ENCODE measurements around the gene ANO2.
A peak's percentile ranks its signal among the peaks of the same experiment; 100 is the strongest.

Gene ANO2

DNA sequence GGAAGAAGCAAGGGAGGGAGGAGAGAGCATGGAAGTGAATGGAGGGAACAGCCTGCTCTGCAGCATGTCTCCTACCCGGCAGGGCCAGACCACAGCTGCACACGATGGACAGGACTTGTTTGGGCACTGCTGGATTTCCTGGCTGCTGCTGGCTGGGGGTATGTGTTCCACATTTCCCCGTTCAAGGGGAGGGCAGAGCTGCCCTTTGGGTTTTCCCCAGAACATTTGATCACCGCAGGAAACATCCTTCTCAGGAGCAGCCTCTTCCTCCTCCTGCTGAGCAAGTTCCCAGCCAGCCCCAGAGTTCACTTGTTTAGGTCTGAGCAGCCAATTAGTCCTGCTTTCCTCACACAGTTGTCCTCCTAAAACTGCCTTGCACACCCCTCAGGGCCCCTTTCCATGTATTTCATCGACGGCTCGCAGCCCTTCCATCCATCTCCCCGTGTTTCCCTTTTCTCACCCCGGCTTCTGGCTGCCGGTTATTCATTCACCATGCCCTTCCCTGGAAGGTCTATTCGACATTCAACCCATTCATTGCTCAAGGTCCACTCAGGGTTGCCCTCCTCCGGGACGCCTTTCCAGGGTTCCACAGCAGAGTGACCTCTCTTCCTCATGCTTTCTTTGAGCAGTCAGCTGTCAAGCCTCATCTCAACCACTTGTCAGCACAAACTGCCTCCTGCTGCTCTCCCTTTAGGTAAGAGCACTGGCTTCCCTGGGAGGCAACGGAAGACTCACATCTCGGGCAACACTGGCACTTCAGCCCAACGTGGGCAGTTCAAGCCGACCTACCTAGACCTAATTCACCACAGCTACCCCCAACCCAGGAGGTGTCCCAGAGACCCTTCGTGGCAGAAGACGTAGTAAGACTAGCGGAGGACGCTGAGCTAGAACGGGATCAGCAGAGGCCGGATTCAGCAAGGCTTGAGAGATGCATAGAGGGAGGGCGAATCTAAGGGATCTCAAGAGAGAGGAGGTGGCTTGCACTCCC is 20.1 kb upstream of the ANO2 start:
- peak; percentile 42 for DNase-seq (ENCODE audit: low read depth)
- TF ChIP-seq, protein P1, sequence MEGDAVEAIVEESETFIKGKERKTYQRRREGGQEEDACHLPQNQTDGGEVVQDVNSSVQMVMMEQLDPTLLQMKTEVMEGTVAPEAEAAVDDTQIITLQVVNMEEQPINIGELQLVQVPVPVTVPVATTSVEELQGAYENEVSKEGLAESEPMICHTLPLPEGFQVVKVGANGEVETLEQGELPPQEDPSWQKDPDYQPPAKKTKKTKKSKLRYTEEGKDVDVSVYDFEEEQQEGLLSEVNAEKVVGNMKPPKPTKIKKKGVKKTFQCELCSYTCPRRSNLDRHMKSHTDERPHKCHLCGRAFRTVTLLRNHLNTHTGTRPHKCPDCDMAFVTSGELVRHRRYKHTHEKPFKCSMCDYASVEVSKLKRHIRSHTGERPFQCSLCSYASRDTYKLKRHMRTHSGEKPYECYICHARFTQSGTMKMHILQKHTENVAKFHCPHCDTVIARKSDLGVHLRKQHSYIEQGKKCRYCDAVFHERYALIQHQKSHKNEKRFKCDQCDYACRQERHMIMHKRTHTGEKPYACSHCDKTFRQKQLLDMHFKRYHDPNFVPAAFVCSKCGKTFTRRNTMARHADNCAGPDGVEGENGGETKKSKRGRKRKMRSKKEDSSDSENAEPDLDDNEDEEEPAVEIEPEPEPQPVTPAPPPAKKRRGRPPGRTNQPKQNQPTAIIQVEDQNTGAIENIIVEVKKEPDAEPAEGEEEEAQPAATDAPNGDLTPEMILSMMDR (conservative IDR thresholded peaks at IDR 0.05; ENCODE audit: low read depth, low read length): no peak

DNA sequence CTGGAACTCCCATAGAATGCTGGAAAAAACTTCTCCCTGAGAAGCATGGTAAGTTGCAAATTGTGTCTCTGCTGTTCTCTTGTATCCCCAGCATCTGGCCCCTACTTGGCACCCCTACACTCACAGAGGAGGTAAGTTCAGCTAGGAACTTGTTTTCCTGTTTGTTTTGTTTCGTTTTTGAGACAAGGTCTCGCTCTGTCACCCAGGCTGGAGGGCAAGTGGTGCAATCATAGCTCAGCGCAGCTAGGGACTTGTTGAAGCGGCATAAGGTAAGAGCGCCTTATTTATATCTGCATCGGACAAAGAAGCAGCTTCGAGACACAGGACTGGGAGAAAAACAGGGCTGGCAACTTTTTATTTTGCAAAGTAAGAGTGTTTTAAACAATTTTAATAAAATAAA is 18.5 kb upstream of the ANO2 start:
- DNase-seq (ENCODE audit: low read depth): no peak
- no peak overlapping the region for H3K4me3 ChIP-seq (ENCODE audit: low read depth, low read length)
- TF ChIP-seq, protein P1 (conservative IDR thresholded peaks at IDR 0.05; ENCODE audit: low read depth, low read length): no peak

More for the DNA sequence above, 20.1 kb upstream of the ANO2 start:
- no peak overlapping the region for H3K4me3 ChIP-seq (ENCODE audit: low read depth, low read length)

DNA sequence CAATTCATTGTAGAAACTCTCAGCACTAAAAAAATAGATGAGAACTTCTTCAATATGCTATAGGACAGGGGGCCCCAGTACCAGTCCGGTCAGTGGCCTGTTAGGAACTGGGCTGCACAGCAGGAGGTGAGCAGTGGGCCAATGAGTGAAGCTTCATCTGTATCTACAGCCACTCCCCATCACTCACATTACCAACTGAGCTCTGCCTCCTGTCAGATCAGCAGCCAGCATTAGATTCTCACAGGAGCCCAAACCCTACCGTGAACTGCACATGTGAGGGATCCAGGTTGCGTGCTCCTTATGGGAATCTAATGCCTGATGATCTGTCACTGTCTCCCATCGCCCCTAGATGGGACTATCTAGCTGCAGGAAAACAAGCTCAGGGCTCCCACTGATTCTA is 15.7 kb upstream of the ANO2 start:
- no peak for DNase-seq (ENCODE audit: low read depth)
- no peak overlapping the region for H3K4me3 ChIP-seq (ENCODE audit: low read depth, low read length)
- TF ChIP-seq, protein P1 (conservative IDR thresholded peaks at IDR 0.05; ENCODE audit: low read depth, low read length): no peak

DNA sequence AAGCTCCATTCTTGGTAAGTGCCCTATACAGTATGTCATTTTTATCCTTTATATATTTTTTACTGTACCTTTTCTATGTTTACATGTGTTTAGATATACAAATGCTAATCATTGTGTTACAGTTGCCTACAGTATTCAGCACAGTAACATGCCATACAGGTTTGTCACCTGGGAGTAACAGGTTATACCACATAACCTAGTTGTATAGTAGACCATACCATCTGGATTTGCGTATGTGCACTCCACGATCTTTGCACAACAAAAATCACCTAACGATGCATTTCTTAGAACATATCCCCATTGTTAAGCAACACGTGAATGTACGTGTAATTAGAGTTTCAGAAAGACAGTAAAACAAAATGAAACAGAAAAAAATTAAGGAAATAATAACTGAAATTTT is 11.9 kb upstream of the ANO2 start:
- TF ChIP-seq, protein P1 (conservative IDR thresholded peaks at IDR 0.05; ENCODE audit: low read depth, low read length): no peak

DNA sequence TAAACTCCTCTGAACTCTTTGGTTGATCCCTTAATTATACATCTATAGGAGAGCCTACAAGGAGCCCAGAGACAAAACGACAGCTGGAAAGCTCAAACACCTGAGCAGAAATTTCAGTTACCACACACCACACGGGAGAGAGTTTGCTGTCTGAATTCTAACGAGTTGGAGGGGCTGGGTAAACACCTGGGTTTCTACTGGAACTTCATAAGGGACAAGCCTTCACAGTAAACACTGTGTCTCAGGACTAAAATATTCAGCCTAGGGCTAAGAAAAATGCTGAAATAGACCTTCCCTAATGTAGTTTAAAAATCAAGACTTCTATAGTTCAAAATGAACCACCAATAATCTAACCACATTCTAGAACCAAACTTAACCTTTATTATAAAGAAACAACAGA is 9.6 kb upstream of the ANO2 start:
- no peak for DNase-seq (ENCODE audit: low read depth)
- H3K4me3 ChIP-seq (ENCODE audit: low read depth, low read length): no peak overlapping the region
- TF ChIP-seq, protein P1 (conservative IDR thresholded peaks at IDR 0.05; ENCODE audit: low read depth, low read length): no peak

More for the DNA sequence above, 11.9 kb upstream of the ANO2 start:
- H3K4me3 ChIP-seq (ENCODE audit: low read depth, low read length): no peak overlapping the region
- no peak for DNase-seq (ENCODE audit: low read depth)

DNA sequence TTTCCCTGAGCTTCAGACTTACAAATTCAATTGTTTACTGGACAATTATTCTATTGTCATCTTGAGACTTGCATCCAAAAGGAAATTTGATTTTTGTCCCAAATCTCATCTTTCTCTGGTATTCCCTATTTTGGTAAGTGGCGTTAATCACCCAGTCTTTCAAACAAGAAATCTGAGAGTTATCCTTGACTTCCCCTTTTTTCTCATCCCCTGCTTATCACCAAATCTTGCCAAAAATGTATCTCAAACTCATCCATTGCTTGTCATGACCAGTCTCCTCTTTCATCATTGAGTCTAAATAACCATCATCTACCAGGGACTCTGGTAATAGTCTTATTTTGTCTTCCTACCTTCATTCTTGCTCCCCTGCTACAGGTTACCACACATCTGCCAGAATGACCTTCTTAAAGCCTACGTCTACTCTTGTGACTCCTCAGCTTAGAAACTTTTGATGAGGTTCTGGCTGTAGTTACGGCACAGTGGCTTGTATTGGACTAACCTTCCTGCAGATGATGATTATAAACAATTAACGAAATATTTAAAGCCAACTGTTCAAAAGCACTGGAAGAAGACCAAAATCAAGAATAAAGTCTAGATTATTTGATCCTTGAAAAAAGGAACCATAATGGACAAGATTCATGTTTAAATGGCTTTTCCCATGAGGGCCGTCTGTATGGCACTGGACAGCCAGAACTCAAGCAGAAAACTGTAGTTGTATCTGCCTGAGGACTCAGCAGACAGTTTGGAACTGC is 9.0 kb upstream of the ANO2 start:
- no peak overlapping the region for H3K4me3 ChIP-seq (ENCODE audit: low read depth, low read length)
- TF ChIP-seq, protein P1 (conservative IDR thresholded peaks at IDR 0.05; ENCODE audit: low read depth, low read length): no peak
- no peak for DNase-seq (ENCODE audit: low read depth)

All from choroid plexus epithelial cell (primary cell).